Ishikawa (cell line): ENCODE data around the gene USP53.
A peak's percentile ranks its signal among the peaks of the same experiment; 100 is the strongest.

Experiments used
- CEBPB ChIP-seq: IDR thresholded peaks from 2 replicates; pipeline ENCODE4 v1.6.1; 2012
- CREB1 ChIP-seq: IDR thresholded peaks from 2 replicates; pipeline ENCODE4 v1.6.1; 2012; ENCODE audit warnings: low read depth
- EP300 ChIP-seq: IDR thresholded peaks from 2 replicates; pipeline ENCODE4 v1.6.1; 2012; ENCODE audit warnings: borderline replicate concordance
- MAX ChIP-seq: IDR thresholded peaks from 2 replicates; pipeline ENCODE4 v1.6.1; 2012
- NFIC ChIP-seq: IDR thresholded peaks from 2 replicates; pipeline ENCODE4 v1.6.1; 2012
- TAF1 ChIP-seq: IDR thresholded peaks from 2 replicates; pipeline ENCODE4 v1.6.1; 2012; ENCODE audit warnings: low read depth, mild to moderate bottlenecking
- TCF12 ChIP-seq: IDR thresholded peaks from 2 replicates; pipeline ENCODE4 v1.6.1; 2012; ENCODE audit warnings: low read depth
- TEAD4 ChIP-seq: IDR thresholded peaks from 2 replicates; pipeline ENCODE4 v1.6.1; 2012
- TF ChIP-seq, protein P1 (sequence below): IDR thresholded peaks from 2 replicates; pipeline ENCODE4 v1.6.1; 2012; ENCODE audit warnings: low read depth, mild to moderate bottlenecking

DNA sequence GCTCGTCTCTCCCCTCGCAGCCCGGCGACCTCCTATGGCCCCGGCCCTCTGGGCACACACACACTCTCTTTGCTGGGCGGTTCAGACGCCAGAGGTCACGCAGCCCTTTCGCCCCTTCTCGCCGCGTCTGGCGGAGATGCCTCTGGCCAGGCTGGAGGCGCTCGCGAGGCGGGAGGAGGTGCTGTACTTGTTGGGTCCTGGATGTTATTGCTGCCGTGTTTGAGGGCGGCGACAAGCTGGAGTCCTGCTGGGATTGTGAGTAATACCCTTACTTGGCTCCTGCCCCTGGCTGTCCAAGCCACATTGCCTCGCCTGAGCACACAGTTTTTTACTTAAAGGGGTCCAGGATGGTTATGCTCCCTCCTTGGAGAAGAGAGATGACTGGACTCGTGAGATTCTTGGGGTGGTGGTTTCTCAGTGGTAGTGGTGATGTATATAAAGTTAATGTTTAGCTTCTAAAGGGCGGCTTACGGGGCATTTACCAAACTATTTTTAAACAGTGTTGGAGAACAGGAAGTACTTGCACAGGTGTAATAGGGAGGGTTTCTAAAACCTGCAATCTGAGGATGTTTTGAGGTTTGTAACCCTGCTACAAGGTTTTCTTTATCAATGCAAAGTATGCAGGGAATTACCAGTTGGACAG, 572 bp downstream of the USP53 start:
- TF ChIP-seq TCF12 (no peak; the same call in 1 of the 2 replicates), CREB1 (no peak), CEBPB (no peak; the same call in 1 of the 2 replicates), TEAD4 (no peak), EP300 (0 out of 2 replicates have a peak, but pooled peaks have one; percentile 17), TAF1 (no peak), NFIC (peak; percentile 70), MAX (peak; percentile 83)
- TF ChIP-seq, protein P1, sequence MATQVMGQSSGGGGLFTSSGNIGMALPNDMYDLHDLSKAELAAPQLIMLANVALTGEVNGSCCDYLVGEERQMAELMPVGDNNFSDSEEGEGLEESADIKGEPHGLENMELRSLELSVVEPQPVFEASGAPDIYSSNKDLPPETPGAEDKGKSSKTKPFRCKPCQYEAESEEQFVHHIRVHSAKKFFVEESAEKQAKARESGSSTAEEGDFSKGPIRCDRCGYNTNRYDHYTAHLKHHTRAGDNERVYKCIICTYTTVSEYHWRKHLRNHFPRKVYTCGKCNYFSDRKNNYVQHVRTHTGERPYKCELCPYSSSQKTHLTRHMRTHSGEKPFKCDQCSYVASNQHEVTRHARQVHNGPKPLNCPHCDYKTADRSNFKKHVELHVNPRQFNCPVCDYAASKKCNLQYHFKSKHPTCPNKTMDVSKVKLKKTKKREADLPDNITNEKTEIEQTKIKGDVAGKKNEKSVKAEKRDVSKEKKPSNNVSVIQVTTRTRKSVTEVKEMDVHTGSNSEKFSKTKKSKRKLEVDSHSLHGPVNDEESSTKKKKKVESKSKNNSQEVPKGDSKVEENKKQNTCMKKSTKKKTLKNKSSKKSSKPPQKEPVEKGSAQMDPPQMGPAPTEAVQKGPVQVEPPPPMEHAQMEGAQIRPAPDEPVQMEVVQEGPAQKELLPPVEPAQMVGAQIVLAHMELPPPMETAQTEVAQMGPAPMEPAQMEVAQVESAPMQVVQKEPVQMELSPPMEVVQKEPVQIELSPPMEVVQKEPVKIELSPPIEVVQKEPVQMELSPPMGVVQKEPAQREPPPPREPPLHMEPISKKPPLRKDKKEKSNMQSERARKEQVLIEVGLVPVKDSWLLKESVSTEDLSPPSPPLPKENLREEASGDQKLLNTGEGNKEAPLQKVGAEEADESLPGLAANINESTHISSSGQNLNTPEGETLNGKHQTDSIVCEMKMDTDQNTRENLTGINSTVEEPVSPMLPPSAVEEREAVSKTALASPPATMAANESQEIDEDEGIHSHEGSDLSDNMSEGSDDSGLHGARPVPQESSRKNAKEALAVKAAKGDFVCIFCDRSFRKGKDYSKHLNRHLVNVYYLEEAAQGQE, result no peak
